ENCODE measurements around the gene RNU6-9.

RNU6-9 gene

GRCh38 chr19:899336-900042 is 6.2 kb downstream of the RNU6-9 start:
- no peak for DNase-seq

GRCh38 chr19:900043-900301 is 6.7 kb downstream of the RNU6-9 start:
- DNase-seq, result no peak

GRCh38 chr19:900302-901111 is 7.2 kb downstream of the RNU6-9 start:
- peak; percentile 39 for DNase-seq

GRCh38 chr19:901216-902092 is 8.2 kb downstream of the RNU6-9 start:
- DNase-seq, result no peak

GRCh38 chr19:902093-902370 is 8.7 kb downstream of the RNU6-9 start:
- no peak for DNase-seq

- DNase-seq, result no peak
Measured at GRCh38 chr19:902446-903226, 9.4 kb downstream of the RNU6-9 start.

- DNase-seq, result no peak
Measured at GRCh38 chr19:903266-903797, 10.0 kb downstream of the RNU6-9 start.

GRCh38 chr19:904545-904944 is 11.3 kb downstream of the RNU6-9 start:
- no peak for DNase-seq

- DNase-seq, result no peak
Measured at GRCh38 chr19:906480-906879, 13.2 kb downstream of the RNU6-9 start.

GRCh38 chr19:907183-907853 is 14.0 kb downstream of the RNU6-9 start:
- DNase-seq, result no peak

- no peak for DNase-seq
Measured at GRCh38 chr19:911197-912033, 18.1 kb downstream of the RNU6-9 start.

- no peak for DNase-seq
Measured at GRCh38 chr19:912181-913079, 19.1 kb downstream of the RNU6-9 start.

GRCh38 chr19:913080-913748 is 19.9 kb downstream of the RNU6-9 start, which contains the start of gene R3HDM4:
Gene R3HDM4 (minus strand): TSS chr19:913219. CDS start chr19:913157, 62 bp downstream.
- peak; percentile 86 for DNase-seq

- DNase-seq, result no peak
Measured at GRCh38 chr19:916645-917322, 23.5 kb downstream of the RNU6-9 start.

GRCh38 chr19:917323-918151 is 24.3 kb downstream of the RNU6-9 start, which contains the start of gene KISS1R:
Gene KISS1R (plus strand): TSS chr19:917333. CDS start chr19:917503, 170 bp downstream.
- peak; percentile 50 for DNase-seq

GRCh38 chr19:918152-918437 is 24.8 kb downstream of the RNU6-9 start:
- no peak for DNase-seq

- peak; percentile 68 for DNase-seq
Measured at GRCh38 chr19:918481-919198, 25.4 kb downstream of the RNU6-9 start.

All from activated CD4-positive, alpha-beta T cell treated with anti-CD3 and anti-CD28 coated beads, Interleukin-10, Interleukin-2, amounts not matched to agents 100 ng/mL and 50 ng/mL, durations not matched to agents 16 hours and 8 hours (primary cell).